NCI-H69 (cell line): Measurements from ENCODE around the gene USP2.
"Not testable (repeated sequence)": the region's sequence is repeated elsewhere in the genome, so short reads cannot be mapped to it uniquely, and the experiment has no call there.

Experiments used
- DNase-seq: peaks from one replicate; lab custom pipeline; 2025; lab: John Stamatoyannopoulos, UW

USP2 gene

DNA sequence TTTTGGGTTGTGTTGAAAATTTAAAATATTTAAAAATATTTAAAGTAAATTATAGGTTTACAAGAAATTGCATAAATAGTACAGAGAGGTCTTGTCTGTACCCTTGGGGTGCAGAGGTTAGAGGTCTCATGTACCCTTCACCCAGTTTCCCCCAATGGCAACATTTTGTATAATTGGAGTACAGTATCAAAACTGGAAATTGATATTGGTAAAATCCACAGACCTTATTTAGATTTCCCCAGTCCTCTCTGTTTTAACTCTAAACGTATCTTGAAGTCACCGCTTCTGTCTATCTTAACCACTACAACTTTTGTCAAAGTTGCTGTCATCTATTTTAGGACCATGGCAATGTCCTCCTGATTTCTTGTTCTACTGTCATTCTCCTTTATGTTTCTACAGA, 30.6 kb upstream of the USP2 start:
- no peak for DNase-seq

- no peak for DNase-seq
Measured at GRCh38 chr11:119410501-119410900, 29.0 kb upstream of the USP2 start.

GRCh38 chr11:119409731-119410130, 28.2 kb upstream of the USP2 start:
- DNase-seq = no peak

DNA sequence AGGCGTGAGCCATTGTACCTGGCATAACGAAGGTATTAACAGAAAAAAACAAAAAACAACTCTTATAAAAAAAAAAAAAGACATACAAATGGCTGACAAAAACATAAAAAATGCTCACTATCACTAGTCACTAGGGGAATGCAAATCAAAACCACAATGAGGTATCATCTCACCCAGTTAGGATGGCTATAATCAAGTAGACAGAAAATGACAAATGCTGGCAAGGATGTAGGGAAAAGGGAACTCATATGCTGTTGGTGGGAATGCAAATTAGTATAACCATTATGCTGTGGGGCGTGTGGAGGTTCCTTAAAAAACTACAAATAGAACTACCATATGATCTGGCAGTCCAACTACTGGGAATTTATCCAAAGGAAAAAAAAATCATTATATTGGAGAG, 24.5 kb upstream of the USP2 start:
- no peak for DNase-seq

- not testable (repeated sequence) for DNase-seq
Measured at GRCh38 chr11:119405448-119405847, 24.0 kb upstream of the USP2 start.

DNA sequence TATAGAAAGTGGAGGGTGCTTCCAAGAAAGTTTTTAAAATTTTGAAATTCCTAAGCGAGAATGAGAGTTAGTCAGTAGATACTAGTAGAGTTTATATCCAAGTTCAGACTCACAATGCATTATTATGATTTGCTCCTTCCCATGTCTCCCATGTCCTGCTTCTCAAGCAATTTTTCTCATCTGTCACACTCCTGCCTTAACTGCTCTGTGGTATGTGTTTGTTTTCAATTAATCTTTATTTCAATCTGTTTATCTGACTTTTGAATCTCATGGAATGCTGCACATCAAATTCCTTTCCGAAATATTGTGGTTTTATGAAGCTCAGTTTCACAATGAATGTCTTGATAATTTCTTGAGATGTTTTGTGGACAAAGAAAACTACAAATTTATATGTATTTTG, 23.4 kb upstream of the USP2 start:
- no peak for DNase-seq

GRCh38 chr11:119403021-119403420, 21.5 kb upstream of the USP2 start:
- DNase-seq = no peak

DNA sequence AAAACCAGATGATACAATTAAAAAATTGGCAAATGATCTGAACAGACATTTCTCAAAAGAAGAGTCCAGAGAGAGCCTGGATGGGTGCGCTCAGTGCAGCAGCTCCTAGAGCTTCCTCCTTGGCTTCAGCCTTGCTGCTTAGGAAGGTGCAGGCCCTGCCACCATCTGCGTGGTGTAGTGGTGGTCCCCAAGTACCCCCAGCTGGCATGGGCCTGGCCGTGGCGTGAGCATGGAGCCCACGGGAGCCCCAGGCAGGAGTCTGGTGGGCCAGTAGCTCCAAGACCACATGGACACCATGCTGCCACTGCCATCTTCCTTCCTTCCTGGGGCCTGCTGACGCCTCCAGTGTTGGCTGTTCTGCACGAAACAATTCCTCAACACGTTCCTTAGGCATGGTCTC, 21.0 kb upstream of the USP2 start:
- no peak for DNase-seq

GRCh38 chr11:119400860-119401259, 19.4 kb upstream of the USP2 start:
- DNase-seq = no peak

- DNase-seq = no peak
Measured at GRCh38 chr11:119397740-119398139, 16.2 kb upstream of the USP2 start.

DNA sequence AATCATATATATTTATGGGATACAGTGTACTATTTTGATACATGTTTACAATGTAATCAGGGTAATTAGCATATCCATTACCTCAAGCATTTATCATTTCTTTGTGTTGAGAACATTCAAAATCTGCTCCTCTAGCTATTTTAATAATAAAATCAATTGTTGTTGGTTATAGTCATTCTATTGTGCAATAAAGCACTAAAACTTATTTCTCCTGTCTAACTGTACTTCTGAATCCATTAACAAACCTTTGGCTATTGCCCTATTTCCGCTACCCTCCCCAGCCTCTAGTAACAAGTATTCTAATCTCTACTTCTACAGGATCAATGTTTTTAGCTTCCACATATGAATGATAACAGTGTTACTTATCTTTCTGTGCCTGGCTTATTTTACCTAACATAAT, 15.3 kb upstream of the USP2 start:
- no peak for DNase-seq

GRCh38 chr11:119391275-119391674, 9.8 kb upstream of the USP2 start:
- DNase-seq = no peak

DNA sequence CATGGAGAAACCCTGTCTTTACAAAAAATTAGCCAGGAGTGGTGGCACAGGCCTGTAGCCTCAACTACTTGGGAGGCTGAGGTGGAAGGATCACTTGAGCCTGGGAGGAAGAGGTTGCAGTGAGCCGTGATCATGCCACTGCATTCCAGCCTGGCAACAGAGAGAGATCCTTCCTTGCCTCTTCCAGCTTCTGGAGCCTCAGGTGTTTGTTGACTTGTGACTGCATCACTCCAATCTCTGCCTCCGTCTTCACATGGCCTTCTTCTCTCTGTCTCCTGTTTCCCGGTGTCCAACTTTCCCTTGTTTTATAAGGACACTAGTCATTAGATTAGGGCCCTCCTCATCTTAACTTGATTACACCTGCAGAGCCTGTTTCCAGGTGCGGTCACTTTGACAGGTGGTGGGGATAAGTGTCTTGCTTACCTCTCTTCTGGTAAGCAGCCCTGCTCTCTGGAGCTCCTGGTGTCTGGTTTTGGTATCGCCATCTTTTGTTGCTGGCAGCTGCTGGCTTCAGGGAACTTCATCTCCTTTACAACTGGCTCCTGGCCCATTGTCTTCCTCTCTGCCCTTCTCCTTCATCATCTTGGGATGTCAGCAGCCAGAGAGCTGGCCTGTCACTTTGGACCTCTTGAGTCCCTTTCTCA, 8.2 kb upstream of the USP2 start:
- peak; percentile 78 for DNase-seq

- no peak for DNase-seq
Measured at GRCh38 chr11:119388103-119388502, 6.6 kb upstream of the USP2 start.

- DNase-seq = no peak
Measured at GRCh38 chr11:119384332-119384731, 2.8 kb upstream of the USP2 start.

- not testable (repeated sequence) for DNase-seq
Measured at GRCh38 chr11:119382513-119382912, 1.0 kb upstream of the USP2 start.

DNA sequence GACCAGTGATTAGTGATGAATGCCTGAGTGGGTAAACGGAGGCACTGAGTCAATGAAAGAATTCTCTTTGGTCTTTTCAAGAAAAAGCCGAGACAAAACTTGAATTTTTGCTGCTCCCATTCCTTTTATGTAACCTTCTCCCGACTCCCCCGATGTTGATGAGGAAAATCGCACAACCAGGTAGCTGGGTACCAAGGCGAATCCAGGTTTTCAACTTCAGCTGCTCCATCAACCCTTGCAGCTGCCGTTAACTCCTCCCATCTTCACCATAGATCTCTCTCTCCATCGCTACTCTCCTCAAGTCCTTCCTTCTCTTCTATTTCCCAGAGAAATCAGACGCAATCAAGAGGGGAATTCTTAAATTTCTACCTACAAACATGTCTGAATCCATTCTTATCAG, 611 bp upstream of the USP2 start:
- peak; percentile 33 for DNase-seq

GRCh38 chr11:119380827-119381180, 686 bp downstream of the USP2 start:
- DNase-seq = peak; percentile 71

- no peak for DNase-seq
Measured at GRCh38 chr11:119380160-119380826, 1.2 kb downstream of the USP2 start.

- no peak for DNase-seq
Measured at GRCh38 chr11:119378851-119379465, 2.5 kb downstream of the USP2 start.

GRCh38 chr11:119377961-119378667, 3.4 kb downstream of the USP2 start:
- DNase-seq = peak; percentile 24

GRCh38 chr11:119377112-119377901, 4.2 kb downstream of the USP2 start:
- DNase-seq = peak; percentile 47
